Epidermal melanocyte (primary cell): ENCODE data around the gene NUP93.
"Not testable (repeated sequence)": the region's sequence is repeated elsewhere in the genome, so short reads cannot be mapped to it uniquely, and the experiment has no call there.

Experiments
- DNase-seq: peaks from one replicate; pipeline ENCODE4 v3.0.0; 2011; ENCODE audit warnings: low spot score; ENCODE audit not compliant: insufficient read length

The NUP93 gene

GRCh38 chr16:56868175-56868574, 138.2 kb downstream of the NUP93 start:
- no peak for DNase-seq

- not testable (repeated sequence) for DNase-seq
Observed at GRCh38 chr16:56868766-56869165, 138.8 kb downstream of the NUP93 start.

GRCh38 chr16:56869513-56870275, 139.8 kb downstream of the NUP93 start:
- no peak for DNase-seq

- DNase-seq = no peak
Observed at GRCh38 chr16:56870276-56870888, 140.5 kb downstream of the NUP93 start.

- no peak for DNase-seq
Observed at GRCh38 chr16:56871172-56871593, 141.3 kb downstream of the NUP93 start.

GRCh38 chr16:56872863-56873391, 143.0 kb downstream of the NUP93 start:
- DNase-seq = no peak

- DNase-seq = no peak
Observed at GRCh38 chr16:56874800-56875199, 144.9 kb downstream of the NUP93 start.

- no peak for DNase-seq
Observed at GRCh38 chr16:56876048-56876447, 146.1 kb downstream of the NUP93 start.

- no peak for DNase-seq
Observed at GRCh38 chr16:56877486-56878182, 147.7 kb downstream of the NUP93 start.

GRCh38 chr16:56878282-56878854, 148.4 kb downstream of the NUP93 start:
- no peak for DNase-seq

- DNase-seq = no peak
Observed at GRCh38 chr16:56879276-56879675, 149.3 kb downstream of the NUP93 start.

GRCh38 chr16:56880176-56880575, 150.2 kb downstream of the NUP93 start:
- no peak for DNase-seq

- no peak for DNase-seq
Observed at GRCh38 chr16:56880685-56881084, 150.8 kb downstream of the NUP93 start.

GRCh38 chr16:56882077-56882800, 152.3 kb downstream of the NUP93 start:
- no peak for DNase-seq

GRCh38 chr16:56883586-56883985, 153.7 kb downstream of the NUP93 start:
- DNase-seq = no peak

- no peak for DNase-seq
Observed at GRCh38 chr16:56884026-56884582, 154.2 kb downstream of the NUP93 start.

GRCh38 chr16:56884929-56885328, 155.0 kb downstream of the NUP93 start:
- DNase-seq = not testable (repeated sequence)

GRCh38 chr16:56885446-56886162, 155.7 kb downstream of the NUP93 start:
- no peak for DNase-seq

- no peak for DNase-seq
Observed at GRCh38 chr16:56886296-56886695, 156.4 kb downstream of the NUP93 start.

GRCh38 chr16:56886826-56887225, 156.9 kb downstream of the NUP93 start:
- no peak for DNase-seq
